GM12878 (cell line): Measurements from ENCODE around the gene PHKB. TPM values are rescaled to one million over a fixed set of nuclear protein-coding genes. Genes with fewer than 3 reads are reported as not detected.

Source experiments
- ATAC-seq: fragments of 200-7000 bp; cut with Tn5 transposase; 3 replicates; pipeline ENCODE4 v1.9.1; 2020; ENCODE audit warnings: mild to moderate bottlenecking, moderate library complexity
- BruUV-seq: library from RNA; stranded (reverse); fragments of 400-500 nt; replicated peaks from 2 replicates; lab custom pipeline; 2021; lab: Mats Ljungman, UMichigan
- CTCF ChIA-PET: fragments of 300-600 bp; sonication (Branson Sonifier 250); formaldehyde crosslinking; extraction: SDS; loops from one replicate; lab custom pipeline; 2021; ENCODE audit warnings: inconsistent platforms; lab: Yijun Ruan, JAX
- POLR2A ChIA-PET: fragments of 350-600 bp; formaldehyde crosslinking; extraction: SDS; loops from one replicate; lab custom pipeline; 2021; ENCODE audit warnings: inconsistent platforms; lab: Charles Lee
- RAD21 ChIA-PET: fragments of 300-600 bp; sonication (Branson Sonifier 250); formaldehyde crosslinking; loops from one replicate; lab custom pipeline; 2023; ENCODE audit warnings: antibody characterized with exemption; ENCODE audit not compliant: unreplicated experiment; lab: Charles Lee
- SMC1A ChIA-PET: fragments of 300-600 bp; sonication (Branson Sonifier 250); formaldehyde crosslinking; loops from one replicate; lab custom pipeline; 2023; ENCODE audit not compliant: unreplicated experiment, uncharacterized antibody; lab: Charles Lee
- DNase-seq: peaks from one replicate; pipeline ENCODE4 v3.0.0-alpha.2; 2011; ENCODE audit warnings: low read depth, low spot score
- FAIRE-seq: peaks from 3 replicates; lab custom pipeline; 2011; peaks lifted over from hg19 to GRCh38; lab: Jason Lieb, UNC
- H2AFZ ChIP-seq: 2 replicates; pipeline ENCODE4 v1.6.0; 2011; ENCODE audit warnings: low read depth, low read length, control low read depth; ENCODE audit not compliant: control insufficient read depth
- H3K27ac ChIP-seq: 2 replicates; pipeline ENCODE4 v1.5.1; 2011; ENCODE audit warnings: control low read depth; ENCODE audit not compliant: control insufficient read depth, insufficient read depth
- H3K27me3 ChIP-seq, 2 experiments: replicated peaks in 1 of 2; 2 replicates each; pipeline versions ENCODE4 v1.6.0 to v1.6.1; 2011; ENCODE audit warnings: low read length in 1 of 2; ENCODE audit not compliant: control insufficient read depth in 2 of 2, insufficient read depth in 2 of 2
- H3K36me3 ChIP-seq, 2 experiments: 2 replicates each; pipeline ENCODE4 v1.5.1; 2011; ENCODE audit warnings: low read length in 1 of 2; ENCODE audit not compliant: control insufficient read depth in 2 of 2, insufficient read depth in 2 of 2
- H3K4me1 ChIP-seq: 2 replicates; pipeline ENCODE4 v1.6.1; 2011; ENCODE audit warnings: mild to moderate bottlenecking, low read length, moderate library complexity, mixed read lengths; ENCODE audit not compliant: control insufficient read depth, insufficient read depth
- H3K4me2 ChIP-seq: 2 replicates; pipeline ENCODE4 v1.6.0; 2011; ENCODE audit warnings: control low read depth; ENCODE audit not compliant: control insufficient read depth, insufficient read depth
- H3K4me3 ChIP-seq: fragments of 200-600 bp; sonication (generic); 2 replicates; pipeline ENCODE4 v1.5.1; 2016
- H3K79me2 ChIP-seq: 2 replicates; pipeline ENCODE4 v1.6.0; 2011; ENCODE audit warnings: low read length; ENCODE audit not compliant: control insufficient read depth, insufficient read depth
- H3K9ac ChIP-seq: 2 replicates; pipeline ENCODE4 v1.8.0; 2011; ENCODE audit warnings: low read length, control low read depth, mixed read lengths; ENCODE audit not compliant: control insufficient read depth, insufficient read depth
- H3K9me3 ChIP-seq: replicated peaks from 3 replicates; pipeline ENCODE4 v1.5.1; 2011; ENCODE audit warnings: mild to moderate bottlenecking, low read length; ENCODE audit not compliant: control insufficient read depth, insufficient read depth
- H4K20me1 ChIP-seq: 2 replicates; pipeline ENCODE4 v1.6.0; 2011; ENCODE audit not compliant: control insufficient read depth, insufficient read depth
- CUX1 ChIP-seq: IDR thresholded peaks from 2 replicates; pipeline ENCODE4 v1.6.1; 2012; ENCODE audit warnings: improper control_type of control experiment, low read depth, low read length; ENCODE audit not compliant: insufficient replicate concordance
- EGR1 ChIP-seq, 2 experiments: IDR thresholded peaks; 1 replicate in 1 of 2; 2 replicates in 1 of 2; pipeline ENCODE4 v1.6.1; 2011 to 2012; ENCODE audit warnings: low read depth in 2 of 2, low read length in 2 of 2, borderline replicate concordance in 1 of 2, mild to moderate bottlenecking in 1 of 2, moderate library complexity in 1 of 2
- ETV6 ChIP-seq, 2 experiments: fragments of 450-650 bp in 1 of 2; IDR thresholded peaks in 1 of 2; conservative IDR thresholded peaks in 1 of 2; 2 replicates each; pipeline ENCODE4 v1.6.1; 2014; ENCODE audit warnings: antibody characterized with exemption in 1 of 2, borderline replicate concordance in 1 of 2, low read depth in 1 of 2, mild to moderate bottlenecking in 1 of 2, moderate library complexity in 1 of 2
- MTA2 ChIP-seq: fragments of 450-650 bp; IDR thresholded peaks from 2 replicates; pipeline ENCODE4 v1.6.1; 2016; ENCODE audit warnings: low read depth, mild to moderate bottlenecking, moderate library complexity
- MXI1 ChIP-seq: fragments of 150-350 bp; IDR thresholded peaks from 2 replicates; pipeline ENCODE4 v1.6.1; 2011; ENCODE audit warnings: low read depth, mild to moderate bottlenecking, inconsistent platforms, low read length, improper control_type of control experiment
- POLR2A ChIP-seq: IDR thresholded peaks from 2 replicates; pipeline ENCODE4 v1.6.1; 2011; ENCODE audit warnings: low read depth, mild to moderate bottlenecking, low read length
- SIN3A ChIP-seq: IDR thresholded peaks from 2 replicates; pipeline ENCODE4 v1.6.1; 2012; ENCODE audit warnings: low read depth, low read length, improper control_type of control experiment
- STAT3 ChIP-seq: IDR thresholded peaks from 2 replicates; pipeline ENCODE4 v1.6.1; 2011; ENCODE audit warnings: low read depth, low read length, improper control_type of control experiment
- TCF7 ChIP-seq: IDR thresholded peaks from 2 replicates; pipeline ENCODE4 v1.6.1; 2014; ENCODE audit warnings: antibody characterized with exemption, borderline replicate concordance
- ZBED1 ChIP-seq: IDR thresholded peaks from 2 replicates; pipeline ENCODE4 v1.6.1; 2016; ENCODE audit warnings: borderline replicate concordance
- ZNF207 ChIP-seq: fragments of 450-650 bp; IDR thresholded peaks from 2 replicates; pipeline ENCODE4 v1.6.1; 2014; ENCODE audit warnings: antibody characterized with exemption, mild to moderate bottlenecking, borderline replicate concordance
- WGBS: methylation state at CpG from one replicate; pipeline ENCODE4 v1.1.6; 2016; ENCODE audit warnings: low lambda C conversion rate; ENCODE audit not compliant: insufficient replicate concordance, insufficient coverage; ENCODE audit errors: missing lambda C conversion rate; 5-methylcytosine and 5-hydroxymethylcytosine counted together
- in situ Hi-C: fragments of 300-500 bp; cut with MboI; formaldehyde crosslinking; loops from 9 replicates; pipeline ENCODE4 v1.14.3; 2018; ENCODE audit warnings: mixed read lengths
- intact Hi-C: fragments of 100-400 bp; cut with micrococcal nuclease; formaldehyde crosslinking; loops from one replicate; pipeline ENCODE4 v1.14.2; 2022; ENCODE audit not compliant: unreplicated experiment
- polyA plus RNA-seq, 11 experiments: library from polyadenylated mRNA; depleted of rRNA in 4 of 11; unstranded in 6 of 11; stranded (reverse) in 5 of 11; fragments of >200 nt; fragmentation: Nextera tagmentation in 4 of 11; fragmentation: Illumina TruSeq in 1 of 11; extraction: Ambion mirVana in 4 of 11; extraction: Trizol in 1 of 11; gene quantifications; 1 replicate in 1 of 11; 2 replicates in 10 of 11; pipeline versions ENCODE4 v1.2.1 to v1.2.3, GENCODE V29; 2011 to 2016; ENCODE audit warnings: inconsistent platforms in 2 of 11, missing spikeins in 2 of 11, low read depth in 1 of 11
- total RNA-seq, 4 experiments: library from RNA; depleted of rRNA in 3 of 4; stranded (reverse); fragments of >200 nt in 3 of 4; fragmentation: Illumina TruSeq in 1 of 4; extraction: Trizol in 1 of 4; gene quantifications; 2 replicates each; pipeline versions ENCODE4 v1.2.1 to v1.2.3, GENCODE V29; 2013 to 2021
- TF ChIP-seq, protein P1 (sequence below): fragments of 150-350 bp; IDR thresholded peaks from 2 replicates; pipeline ENCODE4 v1.6.1; 2016; ENCODE audit warnings: low read depth, low read length
- TF ChIP-seq, protein P2 (sequence below): fragments of 450-650 bp; formaldehyde crosslinking; IDR thresholded peaks from 2 replicates; pipeline ENCODE4 v1.4.0; 2020; ENCODE audit warnings: mild to moderate bottlenecking, moderate library complexity

The PHKB gene
- total and polyA plus RNA-seq, 10 of the 15 experiments (the other 5 are each of a cell fraction or from before 2014, with no cell fraction given) = 14.2 to 65.6 (median 37.0) TPM

- ATAC-seq (no peak), FAIRE-seq (no peak), DNase-seq (no peak)
- WGBS = 100% methylated on average over 1 of the region's 1 CpG
- Histone ChIP-seq H4K20me1 (no peaks in the 10 kb centered on the region), H3K4me3 (no peak overlapping the region), H3K4me1 (no peaks in the 10 kb centered on the region), H3K36me3 (no peaks in the 10 kb centered on the region; a peak in 2 of 4 replicates), H3K4me2 (no peak overlapping the region), H2AFZ (no peak overlapping the region), H3K27me3 (no peaks in the 10 kb centered on the region), H3K9me3 (no peaks in the 10 kb centered on the region), H3K9ac (no peak overlapping the region), H3K27ac (no peak overlapping the region), H3K79me2 (no peaks in the 10 kb centered on the region)
- intact Hi-C loops = no loop called here
- in situ Hi-C loops = no loop called here
- ChIA-PET POLR2A (no interaction called here), SMC1A (no interaction called here), RAD21 (no interaction called here), CTCF (no interaction called here)
- BruUV-seq = no TSS peak
- no peak for TF ChIP-seq MTA2
- TF ChIP-seq CUX1 = no peak
- TF ChIP-seq STAT3 = no peak
- TF ChIP-seq, protein P1, sequence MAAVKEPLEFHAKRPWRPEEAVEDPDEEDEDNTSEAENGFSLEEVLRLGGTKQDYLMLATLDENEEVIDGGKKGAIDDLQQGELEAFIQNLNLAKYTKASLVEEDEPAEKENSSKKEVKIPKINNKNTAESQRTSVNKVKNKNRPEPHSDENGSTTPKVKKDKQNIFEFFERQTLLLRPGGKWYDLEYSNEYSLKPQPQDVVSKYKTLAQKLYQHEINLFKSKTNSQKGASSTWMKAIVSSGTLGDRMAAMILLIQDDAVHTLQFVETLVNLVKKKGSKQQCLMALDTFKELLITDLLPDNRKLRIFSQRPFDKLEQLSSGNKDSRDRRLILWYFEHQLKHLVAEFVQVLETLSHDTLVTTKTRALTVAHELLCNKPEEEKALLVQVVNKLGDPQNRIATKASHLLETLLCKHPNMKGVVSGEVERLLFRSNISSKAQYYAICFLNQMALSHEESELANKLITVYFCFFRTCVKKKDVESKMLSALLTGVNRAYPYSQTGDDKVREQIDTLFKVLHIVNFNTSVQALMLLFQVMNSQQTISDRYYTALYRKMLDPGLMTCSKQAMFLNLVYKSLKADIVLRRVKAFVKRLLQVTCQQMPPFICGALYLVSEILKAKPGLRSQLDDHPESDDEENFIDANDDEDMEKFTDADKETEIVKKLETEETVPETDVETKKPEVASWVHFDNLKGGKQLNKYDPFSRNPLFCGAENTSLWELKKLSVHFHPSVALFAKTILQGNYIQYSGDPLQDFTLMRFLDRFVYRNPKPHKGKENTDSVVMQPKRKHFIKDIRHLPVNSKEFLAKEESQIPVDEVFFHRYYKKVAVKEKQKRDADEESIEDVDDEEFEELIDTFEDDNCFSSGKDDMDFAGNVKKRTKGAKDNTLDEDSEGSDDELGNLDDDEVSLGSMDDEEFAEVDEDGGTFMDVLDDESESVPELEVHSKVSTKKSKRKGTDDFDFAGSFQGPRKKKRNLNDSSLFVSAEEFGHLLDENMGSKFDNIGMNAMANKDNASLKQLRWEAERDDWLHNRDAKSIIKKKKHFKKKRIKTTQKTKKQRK = no peak
- TF ChIP-seq EGR1 (IDR thresholded peaks at IDR 0.05; ENCODE audit: borderline replicate concordance in 1 of 2, low read depth in 2 of 2, low read length in 2 of 2) = no peak
- no peak for TF ChIP-seq ZBED1
- TF ChIP-seq TCF7 = no peak
- TF ChIP-seq ETV6 (conservative IDR thresholded peaks at IDR 0.05 in 1 of 2, IDR thresholded peaks at IDR 0.05 in 1 of 2; ENCODE audit: borderline replicate concordance in 1 of 2, low read depth in 1 of 2) = no peak
- no peak for TF ChIP-seq POLR2A
- no peak for TF ChIP-seq ZNF207
- no peak for TF ChIP-seq SIN3A
- TF ChIP-seq MXI1 = no peak
- TF ChIP-seq, protein P2, sequence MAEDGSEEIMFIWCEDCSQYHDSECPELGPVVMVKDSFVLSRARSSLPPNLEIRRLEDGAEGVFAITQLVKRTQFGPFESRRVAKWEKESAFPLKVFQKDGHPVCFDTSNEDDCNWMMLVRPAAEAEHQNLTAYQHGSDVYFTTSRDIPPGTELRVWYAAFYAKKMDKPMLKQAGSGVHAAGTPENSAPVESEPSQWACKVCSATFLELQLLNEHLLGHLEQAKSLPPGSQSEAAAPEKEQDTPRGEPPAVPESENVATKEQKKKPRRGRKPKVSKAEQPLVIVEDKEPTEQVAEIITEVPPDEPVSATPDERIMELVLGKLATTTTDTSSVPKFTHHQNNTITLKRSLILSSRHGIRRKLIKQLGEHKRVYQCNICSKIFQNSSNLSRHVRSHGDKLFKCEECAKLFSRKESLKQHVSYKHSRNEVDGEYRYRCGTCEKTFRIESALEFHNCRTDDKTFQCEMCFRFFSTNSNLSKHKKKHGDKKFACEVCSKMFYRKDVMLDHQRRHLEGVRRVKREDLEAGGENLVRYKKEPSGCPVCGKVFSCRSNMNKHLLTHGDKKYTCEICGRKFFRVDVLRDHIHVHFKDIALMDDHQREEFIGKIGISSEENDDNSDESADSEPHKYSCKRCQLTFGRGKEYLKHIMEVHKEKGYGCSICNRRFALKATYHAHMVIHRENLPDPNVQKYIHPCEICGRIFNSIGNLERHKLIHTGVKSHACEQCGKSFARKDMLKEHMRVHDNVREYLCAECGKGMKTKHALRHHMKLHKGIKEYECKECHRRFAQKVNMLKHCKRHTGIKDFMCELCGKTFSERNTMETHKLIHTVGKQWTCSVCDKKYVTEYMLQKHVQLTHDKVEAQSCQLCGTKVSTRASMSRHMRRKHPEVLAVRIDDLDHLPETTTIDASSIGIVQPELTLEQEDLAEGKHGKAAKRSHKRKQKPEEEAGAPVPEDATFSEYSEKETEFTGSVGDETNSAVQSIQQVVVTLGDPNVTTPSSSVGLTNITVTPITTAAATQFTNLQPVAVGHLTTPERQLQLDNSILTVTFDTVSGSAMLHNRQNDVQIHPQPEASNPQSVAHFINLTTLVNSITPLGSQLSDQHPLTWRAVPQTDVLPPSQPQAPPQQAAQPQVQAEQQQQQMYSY (CRISPR knock-in tag) = no peak
Measured at GRCh38 chr16:47413041-47413440, 48.1 kb upstream of the PHKB start.
